ENCODE data around the gene DYRK1A.
A peak's percentile ranks its signal among the peaks of the same experiment; 100 is the strongest.
"Not testable (repeated sequence)": the region's sequence is repeated elsewhere in the genome, so short reads cannot be mapped to it uniquely, and the experiment has no call there.

The DYRK1A gene

DNA sequence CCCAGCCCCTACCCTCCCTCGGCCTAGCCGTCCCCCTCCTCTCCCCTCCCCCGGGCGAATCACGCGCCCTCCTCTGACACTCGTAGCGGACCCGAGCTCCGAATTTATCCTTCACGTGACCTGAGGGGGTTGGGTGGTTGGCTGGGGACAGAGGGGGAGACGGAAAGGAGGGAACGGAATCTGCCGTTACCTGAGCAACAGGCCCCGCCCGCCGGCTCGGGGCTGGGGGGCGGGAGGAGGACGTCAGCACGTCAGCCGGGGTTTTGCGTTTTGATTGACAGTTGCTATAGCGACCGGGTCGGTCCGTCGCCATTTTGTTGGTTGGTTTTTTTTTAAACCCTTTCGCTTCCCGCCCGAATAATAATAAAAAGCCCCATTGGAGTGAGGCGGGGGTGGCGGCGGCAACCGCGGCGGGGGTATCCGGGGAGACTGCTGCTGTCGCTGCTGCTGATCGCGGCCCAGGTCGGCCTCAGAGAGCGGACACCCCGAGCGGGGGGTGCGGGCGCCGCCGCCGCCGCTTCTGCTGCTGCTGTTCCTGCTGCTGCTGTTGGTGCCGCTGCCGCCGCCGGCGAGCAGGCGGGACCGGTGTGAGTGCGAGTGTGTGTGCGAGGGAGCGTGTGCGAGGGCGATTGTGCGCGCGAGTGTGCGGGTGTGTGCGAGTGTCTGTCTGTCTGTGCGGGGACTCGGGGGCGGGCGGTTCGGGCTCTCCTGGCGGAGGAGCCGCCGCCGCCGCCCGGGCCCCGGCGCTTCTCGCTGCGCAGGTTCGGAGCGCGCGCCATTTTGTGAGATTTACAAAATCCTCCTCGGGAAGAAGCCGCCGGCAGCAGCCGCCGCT lies at the start of gene DYRK1A:
TSS of gene DYRK1A (plus strand) at position 292 of the 835 bp plus-strand sequence. CDS start 53,602 bp downstream, outside the sequence.
- peak; percentile 90 to 97 (median 96) for DNase-seq (ENCODE audit: low read depth in 3 of 3)

DNA sequence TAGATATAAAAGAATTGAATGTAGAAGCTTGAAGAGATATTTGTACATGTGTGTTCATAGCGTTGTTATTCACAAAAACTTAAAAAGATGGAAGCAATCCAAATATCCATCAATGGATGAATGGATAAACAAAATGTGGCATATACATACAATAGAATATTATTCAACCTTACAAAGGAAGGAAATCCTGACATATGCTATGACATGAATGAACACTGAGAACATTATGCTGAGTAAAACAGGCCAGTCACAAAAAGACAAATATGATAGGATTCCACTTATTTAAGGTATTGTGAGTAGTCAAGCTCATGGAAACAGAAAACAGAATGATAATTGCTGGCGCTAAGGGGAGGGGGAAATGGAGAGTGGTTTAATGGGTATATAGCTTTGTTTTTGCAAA lies 47.0 kb upstream of the DYRK1A start:
- no peak for DNase-seq (ENCODE audit: low read depth in 3 of 3)

DNA sequence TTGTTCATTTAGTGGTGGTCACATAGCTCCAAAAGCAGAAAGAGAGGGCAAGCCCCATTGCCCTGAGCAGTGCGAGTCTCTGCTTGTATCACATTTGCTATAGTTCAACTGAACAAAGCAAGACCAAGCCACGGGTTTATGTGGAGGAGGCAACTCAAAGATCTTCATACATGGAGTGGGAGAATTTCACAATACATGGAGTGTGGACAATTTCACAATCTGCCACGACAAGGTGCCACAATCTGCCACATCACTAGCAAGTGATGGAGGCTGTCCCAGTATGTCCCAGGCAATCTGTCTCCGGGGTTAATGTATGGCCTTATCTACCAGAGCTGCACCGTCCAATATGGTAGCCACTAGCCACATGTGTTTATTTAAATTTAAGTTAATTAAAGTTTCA lies 44.5 kb upstream of the DYRK1A start:
- DNase-seq (ENCODE audit: low read depth in 3 of 3) = no peak

DNA sequence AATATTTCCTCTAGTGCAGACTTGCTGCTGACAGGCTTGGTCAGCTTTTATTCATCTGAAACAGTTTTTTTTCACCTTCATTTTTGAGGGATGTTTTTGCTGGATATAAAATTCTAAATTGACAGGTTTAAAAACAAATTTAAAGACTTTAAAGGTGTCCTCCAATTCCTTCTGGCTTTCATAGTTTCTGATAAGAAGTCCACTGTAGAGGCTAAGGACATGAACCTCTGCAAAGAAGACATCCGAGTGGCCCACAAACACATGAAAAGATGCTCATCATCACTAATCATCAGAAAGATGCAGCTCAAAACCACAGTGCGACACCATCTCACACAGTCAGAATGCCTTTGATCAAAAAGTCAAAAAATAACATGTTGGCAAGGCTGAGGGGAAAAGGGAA lies 42.0 kb upstream of the DYRK1A start:
- DNase-seq (ENCODE audit: low read depth in 3 of 3) = no peak

DNA sequence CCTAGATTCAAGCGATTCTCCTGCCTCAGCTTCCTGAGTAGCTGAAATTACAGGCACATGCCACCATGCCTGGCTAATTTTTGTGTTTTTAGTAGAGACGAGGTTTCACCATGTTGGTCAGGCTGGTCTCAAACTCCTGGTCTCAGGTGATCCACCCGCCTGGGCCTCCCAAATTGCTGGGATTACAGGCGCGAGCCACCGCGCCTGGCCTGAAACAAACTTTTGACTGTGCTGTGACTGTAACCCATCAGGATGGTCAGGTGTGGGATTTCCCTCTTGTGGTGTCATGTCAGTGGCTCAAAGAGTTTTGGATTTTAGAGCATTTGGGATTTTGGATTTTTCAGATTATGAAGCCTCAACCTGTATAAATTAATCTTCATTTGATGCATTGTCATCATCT lies 38.4 kb upstream of the DYRK1A start:
- DNase-seq (ENCODE audit: low read depth in 3 of 3) = not testable (repeated sequence)

DNA sequence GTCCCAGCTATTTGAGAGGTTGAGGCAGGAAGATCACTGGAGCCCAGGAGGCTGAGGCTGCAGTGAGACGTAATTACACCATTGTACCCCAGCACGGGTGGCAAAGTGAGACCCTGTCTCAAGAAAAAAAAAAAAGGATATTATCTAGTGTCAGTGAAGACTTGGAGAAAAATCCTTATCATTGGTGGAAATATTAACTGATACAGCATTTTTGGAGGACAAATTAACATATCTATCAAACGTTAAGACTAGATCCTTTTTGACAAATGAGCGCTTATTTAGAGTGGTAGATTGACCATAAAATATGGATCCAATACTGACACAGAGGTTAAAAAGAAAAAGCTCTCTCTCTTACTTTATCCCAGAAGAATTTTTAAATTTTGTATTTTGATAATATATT lies 35.2 kb upstream of the DYRK1A start:
- DNase-seq (ENCODE audit: low read depth in 3 of 3) = no peak

DNA sequence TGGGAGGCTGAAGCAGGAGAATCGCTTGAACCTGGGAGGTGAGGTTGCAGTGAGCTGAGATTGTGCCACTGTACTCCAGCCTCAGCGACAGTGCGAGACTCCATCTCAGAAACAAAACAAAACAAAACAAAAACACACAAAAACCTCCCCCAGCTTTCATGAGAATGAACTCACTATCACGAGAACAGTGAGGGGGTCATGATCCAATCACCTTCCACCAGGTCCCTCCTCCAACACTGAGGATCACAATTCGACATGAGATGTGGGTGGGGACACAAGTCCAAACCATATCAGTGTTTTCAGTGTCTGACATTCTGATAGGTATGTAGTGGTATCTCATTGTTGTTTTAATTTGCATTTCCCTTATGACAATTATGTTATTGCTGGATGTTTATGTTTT lies 31.5 kb upstream of the DYRK1A start:
- DNase-seq (ENCODE audit: low read depth in 3 of 3) = no peak

DNA sequence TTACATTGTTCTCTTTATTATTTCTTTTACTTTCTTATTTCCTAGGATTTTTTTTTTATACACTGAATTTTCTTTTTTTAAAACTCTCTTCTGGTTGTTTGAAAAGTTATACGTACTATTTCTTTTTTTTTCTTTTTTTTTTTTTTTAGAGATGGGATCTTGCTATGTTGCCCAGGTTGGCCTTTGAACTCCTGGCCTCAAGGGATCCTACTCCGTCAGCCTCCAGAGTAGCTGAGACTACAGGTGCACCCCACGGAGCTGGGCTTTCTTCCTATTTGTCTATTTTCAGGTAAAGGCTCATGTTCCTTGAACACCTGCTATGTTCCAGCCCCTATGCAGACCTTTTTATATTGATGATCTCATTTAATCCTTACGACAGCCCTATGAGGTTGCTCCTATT lies 29.4 kb upstream of the DYRK1A start:
- no peak for DNase-seq (ENCODE audit: low read depth in 3 of 3)

DNA sequence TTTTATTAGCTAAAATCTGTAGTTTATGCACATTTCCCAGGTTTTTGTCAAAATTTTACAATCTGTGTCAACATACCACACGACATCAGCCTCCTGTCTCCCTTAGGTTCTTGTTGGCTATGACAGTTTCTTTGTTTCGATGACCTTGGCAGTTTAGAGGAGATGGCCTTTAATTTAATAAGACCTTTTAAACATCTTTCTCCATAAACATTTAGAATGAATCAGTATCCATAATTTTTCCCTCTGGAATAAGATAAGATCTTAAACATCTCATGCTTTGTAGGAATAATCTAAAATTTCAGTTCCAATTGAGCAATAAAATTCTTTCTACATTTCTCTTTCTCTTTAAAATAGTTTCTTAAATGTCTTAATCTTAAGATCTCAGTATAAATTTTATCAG lies 28.7 kb upstream of the DYRK1A start:
- no peak for DNase-seq (ENCODE audit: low read depth in 3 of 3)

DNA sequence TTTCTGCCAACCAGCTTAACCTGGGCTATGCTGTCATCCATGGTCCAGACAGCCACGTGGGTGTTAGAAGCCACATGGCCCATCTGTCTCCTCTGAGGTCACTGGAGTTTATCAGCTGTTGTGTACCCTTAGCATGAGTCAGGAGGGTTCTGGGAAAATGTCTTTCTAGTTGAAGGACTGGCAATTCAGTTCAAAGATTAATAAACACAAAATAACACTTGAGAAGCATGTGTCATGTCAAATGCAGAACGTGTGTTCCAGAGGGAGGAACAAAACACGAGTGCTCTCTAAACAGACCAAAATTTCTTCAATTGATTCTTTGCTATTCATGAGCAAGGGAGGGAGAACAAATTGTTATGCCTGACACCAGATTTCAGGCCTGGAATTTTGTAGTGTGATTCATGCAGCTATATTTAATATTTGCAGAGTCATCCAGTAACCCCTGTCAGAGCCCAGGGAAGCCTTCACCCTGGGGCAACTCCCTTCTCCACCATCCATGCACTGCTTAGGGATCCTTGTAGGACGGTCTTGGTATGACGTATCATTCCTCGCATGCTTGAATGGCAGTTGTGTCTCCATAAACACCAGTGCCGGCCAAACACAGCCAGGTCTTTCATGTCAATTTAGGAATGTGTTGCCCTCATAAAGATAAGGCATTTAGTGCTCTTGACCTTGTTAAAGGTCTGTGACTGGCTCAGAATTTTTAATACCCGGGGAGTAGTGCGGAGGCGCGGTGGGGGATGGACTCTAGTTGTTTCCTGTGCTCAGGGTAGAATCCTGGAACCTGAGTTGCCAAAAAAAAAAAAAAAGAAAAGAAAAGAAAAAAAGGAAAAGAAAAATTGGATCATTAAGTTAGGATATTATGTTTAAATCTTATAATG lies 27.7 kb upstream of the DYRK1A start:
- no peak for DNase-seq (ENCODE audit: low read depth in 3 of 3)

DNA sequence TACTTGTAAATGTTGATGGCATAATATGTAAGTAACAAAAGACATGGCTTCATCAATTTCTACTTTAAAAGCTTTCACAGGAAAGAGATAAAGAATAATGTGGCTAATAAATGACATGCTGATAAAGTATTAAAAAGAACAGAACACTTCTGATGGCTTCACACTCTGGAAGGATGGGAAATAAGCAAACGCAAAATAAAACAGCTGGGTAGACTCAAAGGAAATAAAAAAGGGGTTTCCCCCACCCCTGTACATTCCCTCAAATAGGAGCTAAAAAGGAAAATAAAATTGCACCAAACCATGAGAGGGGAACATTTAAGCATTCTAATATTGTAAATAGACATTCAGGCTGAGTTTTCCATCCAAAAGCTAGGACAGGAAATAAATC lies 27.0 kb upstream of the DYRK1A start:
- DNase-seq (ENCODE audit: low read depth in 3 of 3) = no peak

DNA sequence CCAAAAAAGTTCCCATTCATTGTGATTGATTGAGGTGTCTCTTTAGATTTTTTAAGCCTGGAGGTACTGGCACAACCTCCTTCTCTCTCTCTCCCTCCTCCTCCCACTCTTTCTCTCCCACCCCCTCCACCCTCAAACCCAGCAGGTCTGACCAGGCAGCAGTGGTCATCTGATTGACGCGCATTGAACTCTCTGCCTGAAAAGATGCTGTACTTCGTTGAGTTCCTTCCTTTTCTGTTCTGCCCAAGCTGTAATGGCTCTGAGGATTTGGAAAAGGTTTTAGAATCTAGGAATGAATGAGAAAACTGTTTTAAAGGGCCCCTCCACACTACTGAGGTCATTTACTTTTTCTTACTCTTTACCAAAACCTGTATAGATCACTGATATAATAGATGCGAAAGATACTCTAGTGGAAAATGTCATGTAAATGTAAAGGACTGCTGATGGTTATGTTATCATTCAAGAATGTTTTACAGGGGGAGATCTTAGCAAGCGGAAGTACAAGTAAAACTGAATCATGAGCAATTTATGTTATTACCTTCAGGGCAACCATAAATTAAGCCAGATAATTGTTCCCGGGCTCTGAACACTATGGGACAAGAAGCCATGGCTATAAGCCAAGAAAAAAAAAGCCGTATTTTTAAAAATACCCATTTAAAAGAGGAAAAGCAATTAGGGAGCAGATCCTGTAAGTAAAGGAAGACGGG lies 25.2 kb upstream of the DYRK1A start:
- DNase-seq (ENCODE audit: low read depth in 3 of 3) = no peak

DNA sequence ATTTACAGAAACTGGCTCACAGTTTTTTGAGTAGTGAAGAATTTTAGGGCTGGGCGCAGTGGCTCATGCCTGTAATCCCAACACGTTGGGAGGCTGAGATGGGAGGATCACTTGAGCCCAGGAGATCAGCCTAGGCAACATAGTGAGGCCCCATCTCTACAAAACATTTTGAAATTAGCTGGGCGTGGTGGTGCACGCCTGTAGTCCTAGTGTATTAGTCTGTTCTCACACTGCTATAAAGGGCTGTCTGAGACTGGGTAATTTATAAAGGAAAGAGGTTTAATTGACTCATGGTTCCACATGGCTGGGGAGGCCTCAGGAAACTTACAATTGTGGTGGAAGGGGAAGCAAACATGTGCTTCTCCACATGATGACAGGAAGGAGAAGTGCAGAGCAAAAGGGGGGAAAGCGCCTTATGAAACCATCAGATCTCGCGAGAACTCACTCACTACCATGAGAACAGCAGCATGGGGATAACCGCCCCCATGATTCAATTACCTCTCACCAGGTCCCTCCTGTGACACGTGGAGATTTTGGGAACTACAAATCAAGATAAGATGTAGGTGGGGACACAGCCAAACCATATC lies 24.4 kb upstream of the DYRK1A start:
- no peak for DNase-seq (ENCODE audit: low read depth in 3 of 3)

DNA sequence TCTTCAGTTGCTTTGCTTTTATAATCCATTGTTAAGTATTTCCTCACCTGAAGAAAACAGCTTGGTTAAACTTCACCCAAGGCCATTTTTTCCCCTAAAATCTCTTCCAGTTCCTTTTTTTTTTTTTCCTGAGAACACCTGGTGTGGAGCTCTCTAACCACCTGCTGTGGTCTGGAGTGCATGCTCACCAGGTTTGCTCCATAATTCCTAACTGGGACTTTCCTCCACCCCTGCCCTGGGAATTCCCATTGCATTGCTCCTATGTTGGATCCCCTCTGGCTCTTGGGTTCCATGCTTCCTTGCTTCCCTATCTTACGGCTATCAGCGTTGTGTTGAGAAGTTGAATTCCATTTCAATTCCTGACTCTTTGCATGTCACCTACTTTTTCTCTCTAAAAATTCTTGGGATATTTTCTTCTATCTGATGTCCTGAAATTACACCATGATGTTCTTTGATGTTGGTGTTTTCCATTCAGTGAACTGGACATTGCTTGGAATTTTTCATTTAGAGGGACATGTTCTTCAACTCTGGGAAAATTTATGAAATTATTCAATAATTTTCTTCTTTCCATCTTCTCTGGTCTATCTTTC lies 19.6 kb upstream of the DYRK1A start:
- no peak for DNase-seq (ENCODE audit: low read depth in 3 of 3)

DNA sequence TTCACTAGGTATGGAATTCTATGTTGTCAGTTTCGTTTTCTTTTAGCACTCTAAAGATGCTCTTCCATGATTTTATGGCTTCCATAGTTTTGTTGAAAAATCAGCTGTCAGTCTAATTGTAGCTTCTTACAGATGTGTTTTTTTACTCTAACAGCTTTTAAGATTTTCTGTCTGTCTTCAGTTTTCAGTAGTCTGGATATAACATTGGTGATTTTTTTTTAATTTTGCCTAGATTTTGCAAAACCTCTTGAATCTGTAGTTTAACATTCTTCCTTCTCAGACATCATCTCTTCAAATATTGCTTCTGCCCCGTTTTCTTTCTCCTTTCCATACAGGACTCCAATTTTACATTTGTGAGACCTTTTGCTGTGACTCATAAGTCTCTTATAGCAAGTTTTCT lies 17.9 kb upstream of the DYRK1A start:
- DNase-seq (ENCODE audit: low read depth in 3 of 3) = no peak

DNA sequence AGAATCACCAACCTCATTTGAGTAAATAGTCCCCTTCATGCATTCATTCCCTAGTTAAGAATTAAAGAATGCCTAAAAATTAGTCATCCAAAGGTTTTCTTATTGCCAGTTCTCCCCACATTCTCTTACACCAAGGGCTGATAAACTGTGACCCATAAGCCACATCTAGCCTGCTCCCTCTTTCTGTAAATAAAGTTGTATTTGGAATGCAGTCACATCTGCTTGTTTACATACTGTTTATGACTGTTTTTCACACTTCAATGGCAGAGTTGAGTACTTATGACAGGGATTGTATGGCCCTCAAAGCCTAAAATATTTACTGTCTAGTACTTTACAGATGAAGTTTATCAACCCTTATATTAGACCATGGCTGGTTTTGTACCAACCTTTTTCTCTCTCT lies 16.1 kb upstream of the DYRK1A start:
- no peak for DNase-seq (ENCODE audit: low read depth in 3 of 3)

DNA sequence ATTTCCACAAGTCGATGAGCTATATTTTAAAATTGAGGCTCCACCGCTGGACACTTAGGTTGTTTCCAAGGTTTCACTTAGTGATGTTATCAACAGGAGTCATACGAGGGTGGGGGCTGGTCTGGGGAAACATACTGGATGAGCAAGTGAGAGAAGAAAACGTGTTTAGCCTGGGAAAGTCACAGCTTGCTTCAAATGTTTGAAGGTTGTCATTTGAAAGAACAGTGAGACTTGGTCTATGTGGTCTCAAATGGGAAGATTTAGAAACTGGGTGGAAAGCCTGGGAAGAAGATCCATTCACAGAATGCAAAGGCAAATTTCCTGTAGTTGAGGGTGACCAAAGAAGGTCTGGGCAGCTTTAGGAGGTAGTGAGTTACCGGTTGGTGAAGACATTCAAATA lies 9.9 kb upstream of the DYRK1A start:
- DNase-seq (ENCODE audit: low read depth in 3 of 3) = no peak

DNA sequence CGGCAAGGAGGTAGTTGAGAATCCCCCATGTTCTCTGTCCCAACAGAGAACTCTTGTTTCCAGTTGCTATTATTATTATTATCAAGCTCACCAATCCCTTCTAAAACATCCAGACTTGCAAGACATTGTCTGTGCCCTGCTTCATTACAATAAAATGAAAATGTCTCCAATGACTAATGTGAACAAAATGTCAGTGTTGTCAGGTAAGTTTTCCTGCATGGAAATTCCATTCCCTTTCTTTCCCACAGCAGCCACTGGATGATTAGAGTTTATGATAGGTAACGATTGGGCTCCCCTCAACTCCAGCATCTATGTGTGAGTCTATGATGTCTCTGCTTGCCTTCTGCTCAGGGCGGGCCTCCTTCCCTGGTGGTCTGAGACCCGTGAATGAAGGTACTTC lies 8.9 kb upstream of the DYRK1A start:
- DNase-seq (ENCODE audit: low read depth in 3 of 3) = no peak

DNA sequence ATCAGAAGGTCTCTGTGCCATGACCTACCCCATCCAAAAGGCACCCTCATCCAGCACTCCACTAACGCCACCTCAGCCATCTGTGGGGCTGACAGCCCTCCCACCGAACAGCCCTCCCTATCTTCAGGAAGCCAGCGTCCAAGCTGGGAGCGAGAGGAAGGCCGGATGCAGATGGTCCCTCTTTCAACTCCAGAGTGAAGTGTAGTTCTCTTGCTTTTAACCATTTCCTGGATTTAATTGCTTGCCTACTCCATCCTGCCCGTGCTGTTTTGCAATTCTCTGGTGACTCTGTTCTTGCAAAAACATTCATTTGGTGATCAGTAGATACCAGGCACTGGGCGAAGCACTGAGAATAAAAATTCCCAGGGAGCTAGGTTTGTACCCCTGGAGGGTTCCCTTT lies 8.2 kb upstream of the DYRK1A start:
- no peak for DNase-seq (ENCODE audit: low read depth in 3 of 3)

DNA sequence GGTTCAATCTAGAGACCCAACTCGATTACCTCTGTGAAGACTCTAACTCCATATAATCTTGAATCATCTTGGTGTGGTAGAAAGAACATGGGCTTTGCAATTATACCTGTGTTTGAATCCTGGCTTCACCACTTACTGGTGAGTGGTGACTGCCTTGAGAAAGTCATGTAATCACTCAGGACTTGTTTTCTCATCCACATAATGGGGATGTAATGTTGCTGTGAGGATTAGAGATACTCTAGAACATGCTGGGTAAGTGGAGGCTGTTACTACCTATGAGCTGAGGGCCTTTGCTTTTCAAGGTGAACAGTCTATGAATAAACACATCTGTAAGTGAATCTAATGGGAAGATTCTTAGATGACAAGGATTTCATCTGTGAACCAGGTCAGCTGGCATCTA lies 2.6 kb upstream of the DYRK1A start:
- DNase-seq (ENCODE audit: low read depth in 3 of 3) = no peak

DNA sequence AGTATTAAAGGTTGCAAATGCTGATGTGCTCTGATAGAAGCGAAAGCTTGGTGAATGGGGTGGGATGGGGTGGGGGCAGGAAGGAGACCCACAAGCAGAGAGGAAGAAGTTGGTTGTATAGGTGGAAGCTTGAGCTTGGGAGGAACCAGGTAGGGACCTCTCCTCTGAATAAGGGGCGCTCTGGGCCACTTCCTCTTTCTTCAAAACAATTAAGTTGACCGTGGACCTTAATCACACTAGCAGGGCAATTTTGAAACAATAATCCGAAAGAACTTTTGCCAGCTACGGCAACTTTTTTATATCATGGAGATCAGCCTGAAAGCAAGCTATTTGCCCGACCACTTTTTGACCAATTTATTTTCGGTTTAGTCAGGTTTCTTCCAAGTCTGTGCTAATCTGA lies 1.9 kb upstream of the DYRK1A start:
- no peak for DNase-seq (ENCODE audit: low read depth in 3 of 3)

All from stimulated activated CD4-positive, alpha-beta T cell treated with anti-CD3 and anti-CD28 coated beads, TNF-alpha, amount 100 ng/mL, for 48 hours (primary cell).